NT2/D1 (cell line): ENCODE data around the gene TAF11.

Experiments used
- YY1 ChIP-seq: IDR thresholded peaks from 2 replicates; pipeline ENCODE4 v1.6.1; 2011; ENCODE audit not compliant: insufficient read length, insufficient read depth
- ZNF274 ChIP-seq: IDR thresholded peaks from 2 replicates; pipeline ENCODE4 v1.6.1; 2011; ENCODE audit warnings: mild to moderate bottlenecking, low read depth, low read length

- TF ChIP-seq ZNF274: no peak
- no peak for TF ChIP-seq YY1
These were observed 52.9 kb downstream of the TAF11 start for GRCh38 chr6:34834789-34835518.
